Embryonic facial prominence (tissue), 1 donor: ENCODE data around the gene PDILT.
"Not testable (repeated sequence)": the region's sequence is repeated elsewhere in the genome, so short reads cannot be mapped to it uniquely, and the experiment has no call there.

ENCODE experiments used
- DNase-seq: peaks from one replicate; pipeline ENCODE4 v3.0.0-alpha.2; 2016; ENCODE audit errors: extremely low spot score

PDILT gene

GRCh38 chr16:20321671-20322070 is 82.9 kb downstream of the PDILT start:
- DNase-seq, result no peak

- not testable (repeated sequence) for DNase-seq
Measured at GRCh38 chr16:20321051-20321450, 83.5 kb downstream of the PDILT start.

DNA sequence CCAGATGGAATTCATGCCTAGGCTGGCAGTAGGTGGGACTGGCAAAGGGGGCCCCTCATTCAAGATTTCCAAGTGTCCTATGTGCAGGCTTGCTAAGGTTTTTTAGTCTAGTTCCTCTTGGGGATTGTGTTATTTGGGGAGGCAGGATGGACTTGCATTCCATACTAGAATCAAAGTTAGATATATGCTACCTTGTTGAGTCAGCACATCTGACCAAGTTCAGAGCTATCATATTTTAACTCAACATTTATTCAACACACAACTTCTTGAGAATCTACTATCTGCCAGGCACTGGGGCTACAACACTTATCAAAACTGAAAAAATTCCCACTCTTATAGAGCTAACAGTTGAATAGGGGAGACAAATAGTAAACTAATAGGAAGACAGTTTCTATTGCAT is 83.9 kb downstream of the PDILT start:
- no peak for DNase-seq

DNA sequence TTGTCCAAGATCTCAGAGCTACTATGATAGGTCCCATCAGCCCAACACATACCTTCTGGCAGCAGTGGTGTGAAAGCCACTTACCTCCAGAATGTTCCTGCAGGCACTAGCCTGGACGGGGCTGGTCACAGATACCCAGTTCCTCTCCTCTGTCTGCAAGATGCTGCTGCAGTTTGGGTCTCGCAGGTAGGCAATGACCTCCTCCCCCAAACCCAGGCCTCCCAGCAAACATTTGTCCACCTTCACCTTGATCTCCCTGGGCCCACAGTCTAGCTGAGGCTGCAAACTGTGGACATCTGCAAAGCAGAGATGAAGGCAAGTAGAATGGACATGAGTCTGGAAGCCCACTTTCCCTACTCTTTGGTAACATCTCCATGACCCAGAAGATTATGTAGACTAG is 84.4 kb downstream of the PDILT start:
- DNase-seq, result no peak

- no peak for DNase-seq
Measured at GRCh38 chr16:20319406-20319805, 85.1 kb downstream of the PDILT start.

- DNase-seq, result no peak
Measured at GRCh38 chr16:20318437-20318836, 86.1 kb downstream of the PDILT start.

GRCh38 chr16:20318006-20318405 is 86.5 kb downstream of the PDILT start:
- no peak for DNase-seq

DNA sequence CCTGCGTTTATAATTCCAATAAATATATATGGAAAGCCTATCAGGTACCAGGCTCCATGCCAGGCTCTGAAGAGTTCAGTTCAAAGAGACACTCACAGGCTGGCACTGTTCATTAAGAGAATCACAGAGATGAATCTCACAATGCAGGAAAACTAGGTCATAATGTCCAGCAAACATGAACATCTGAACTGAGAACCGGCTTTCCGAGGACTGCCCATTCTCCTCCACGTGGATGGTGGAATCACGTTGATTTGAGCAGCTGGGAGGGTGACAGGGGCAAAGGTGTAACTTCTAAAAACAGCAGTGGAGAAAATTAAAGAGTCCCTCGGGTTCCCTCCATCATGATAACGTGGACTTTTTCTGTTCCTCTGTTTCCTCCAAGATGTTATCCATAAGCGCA is 87.4 kb downstream of the PDILT start:
- DNase-seq, result no peak

DNA sequence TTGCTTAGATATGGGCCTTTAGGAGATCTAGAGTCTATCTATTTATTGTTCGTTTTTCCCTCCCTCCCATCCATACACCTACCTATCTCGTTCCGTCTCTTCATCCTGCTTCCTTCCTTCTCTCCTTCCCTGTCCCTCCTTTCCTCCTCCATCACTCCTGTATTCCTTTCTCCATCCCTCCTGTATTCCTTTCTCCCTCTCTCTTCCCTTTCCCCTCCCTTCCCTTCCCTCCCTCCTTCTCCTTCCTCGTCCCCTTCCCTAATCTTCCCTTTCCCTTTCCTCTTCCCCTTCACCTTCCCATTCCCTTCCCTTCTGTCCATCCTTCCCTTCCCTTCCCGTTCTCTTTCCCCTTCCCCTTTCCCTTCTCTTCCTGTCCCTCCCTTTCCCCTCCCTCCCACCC is 87.8 kb downstream of the PDILT start:
- no peak for DNase-seq

DNA sequence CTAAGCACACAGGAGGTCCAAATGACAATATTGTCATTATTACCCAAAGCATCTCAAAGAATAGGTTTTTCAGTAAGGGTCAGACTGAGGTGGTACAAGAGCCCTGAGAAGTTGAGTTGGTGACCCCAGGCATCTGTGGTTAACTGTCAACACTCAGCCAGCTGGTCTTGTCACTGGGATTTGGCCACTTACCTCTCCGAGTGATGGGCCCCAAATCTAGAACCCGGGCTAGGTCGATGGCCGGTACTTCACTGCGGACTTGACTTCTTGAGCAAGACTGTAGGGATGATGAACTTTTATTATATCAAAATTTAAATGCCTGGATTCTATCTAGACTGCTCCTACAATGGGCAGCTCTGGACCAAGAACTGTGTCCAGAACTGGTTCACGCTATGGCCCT is 88.8 kb downstream of the PDILT start:
- no peak for DNase-seq

DNA sequence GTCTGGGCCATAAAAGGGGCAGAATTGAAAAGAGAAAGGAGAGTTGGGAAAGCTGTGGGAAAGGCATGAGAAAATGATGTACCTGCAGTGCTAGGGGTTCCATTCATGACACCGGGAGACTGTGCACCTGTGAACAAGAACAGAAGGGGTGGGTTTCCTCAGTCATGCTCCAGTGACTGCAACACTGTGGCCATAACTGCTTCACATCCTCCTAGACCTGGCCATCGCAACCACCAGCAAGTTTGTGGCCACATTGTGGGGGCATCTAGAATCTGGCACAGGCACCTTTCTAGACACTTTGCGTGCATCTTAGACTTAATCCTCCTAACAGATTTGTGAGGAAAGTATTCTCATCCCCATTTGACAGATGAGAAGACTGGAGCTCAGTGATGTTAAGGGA is 90.0 kb downstream of the PDILT start:
- no peak for DNase-seq

- DNase-seq, result no peak
Measured at GRCh38 chr16:20313741-20314140, 90.8 kb downstream of the PDILT start.

- not testable (repeated sequence) for DNase-seq
Measured at GRCh38 chr16:20312536-20313095, 91.9 kb downstream of the PDILT start.

- DNase-seq, result no peak
Measured at GRCh38 chr16:20311548-20311947, 93.0 kb downstream of the PDILT start.

- DNase-seq, result no peak
Measured at GRCh38 chr16:20310421-20311395, 93.8 kb downstream of the PDILT start.

- no peak for DNase-seq
Measured at GRCh38 chr16:20309786-20310185, 94.8 kb downstream of the PDILT start.
